Measurements from ENCODE around the gene CD9.

GRCh38 chr12:6161124-6161882 is 38.9 kb upstream of the CD9 start:
- no peak for TF ChIP-seq CTCF (IDR thresholded peaks at IDR 0.05; ENCODE audit: extremely low read depth in 1 of 2, insufficient read depth in 1 of 2, low read depth in 1 of 2, low read length in 2 of 2)
- no peak for TF ChIP-seq GATA2 (IDR thresholded peaks at IDR 0.05; ENCODE audit: insufficient read depth, insufficient read length, low read depth, low read length)
- TF ChIP-seq EZH2 (IDR thresholded peaks at IDR 0.05; ENCODE audit: borderline replicate concordance, low read depth, low read length, severe bottlenecking), result no peak
- TF ChIP-seq POLR2A (IDR thresholded peaks at IDR 0.05; ENCODE audit: low read depth, low read length), result peak; percentile 52
- no peak for TF ChIP-seq JUN (IDR thresholded peaks at IDR 0.05; ENCODE audit: borderline replicate concordance, insufficient read depth, insufficient read length, low read depth)
- peak; percentile 19 for TF ChIP-seq MAX (IDR thresholded peaks at IDR 0.05; ENCODE audit: insufficient read depth, insufficient read length)
